ENCODE measurements around the gene MEF2D.

The MEF2D gene

GRCh38 chr1:156533568-156534220, 33.1 kb upstream of the MEF2D start:
- TF ChIP-seq POLR2AphosphoS5 (IDR thresholded peaks at IDR 0.05; ENCODE audit: low read depth) (no peak), REST (IDR thresholded peaks at IDR 0.05; ENCODE audit: insufficient replicate concordance, low read depth) (no peak), CTCF (IDR thresholded peaks at IDR 0.05; ENCODE audit: insufficient read depth, low read length) (no peak), GABPA (IDR thresholded peaks at IDR 0.05; ENCODE audit: low read depth) (no peak), SPI1 (IDR thresholded peaks at IDR 0.05; ENCODE audit: borderline replicate concordance, low read depth) (no peak)
- no peak overlapping the region for H3K4me3 ChIP-seq (replicated peaks; ENCODE audit: insufficient read depth, low read length)
- H3K27me3 ChIP-seq (ENCODE audit: insufficient read depth, poor library complexity, severe bottlenecking): no peaks in the 10 kb centered on the region
- H3K27ac ChIP-seq (replicated peaks): no peak overlapping the region
- no peak for DNase-seq (ENCODE audit: low read depth in 1 of 2, low spot score in 1 of 2)

- no peak for TF ChIP-seq POLR2AphosphoS5 (IDR thresholded peaks at IDR 0.05; ENCODE audit: low read depth)
- TF ChIP-seq GABPA (IDR thresholded peaks at IDR 0.05; ENCODE audit: low read depth): no peak
- TF ChIP-seq SPI1 (IDR thresholded peaks at IDR 0.05; ENCODE audit: borderline replicate concordance, low read depth): no peak
- no peak for TF ChIP-seq CTCF (IDR thresholded peaks at IDR 0.05; ENCODE audit: insufficient read depth, low read length)
- no peak for TF ChIP-seq REST (IDR thresholded peaks at IDR 0.05; ENCODE audit: insufficient replicate concordance, low read depth)
- no peak overlapping the region for H3K4me3 ChIP-seq (replicated peaks; ENCODE audit: insufficient read depth, low read length)
- H3K27ac ChIP-seq (replicated peaks): no peak overlapping the region
- no peaks in the 10 kb centered on the region for H3K27me3 ChIP-seq (ENCODE audit: insufficient read depth, poor library complexity, severe bottlenecking)
- no peak for DNase-seq (ENCODE audit: low read depth in 1 of 2, low spot score in 1 of 2)
These were observed 31.8 kb upstream of the MEF2D start for GRCh38 chr1:156532374-156532773.

GRCh38 chr1:156530006-156530405, 29.4 kb upstream of the MEF2D start:
- Histone ChIP-seq H3K27ac (replicated peaks) (no peak overlapping the region), H3K27me3 (ENCODE audit: insufficient read depth, poor library complexity, severe bottlenecking) (no peaks in the 10 kb centered on the region), H3K4me3 (replicated peaks; ENCODE audit: insufficient read depth, low read length) (no peak overlapping the region)
- DNase-seq (ENCODE audit: low read depth in 1 of 2, low spot score in 1 of 2): no peak
- TF ChIP-seq SPI1 (IDR thresholded peaks at IDR 0.05; ENCODE audit: borderline replicate concordance, low read depth): no peak
- TF ChIP-seq GABPA (IDR thresholded peaks at IDR 0.05; ENCODE audit: low read depth): no peak

GRCh38 chr1:156528875-156529425, 28.4 kb upstream of the MEF2D start:
- H3K27me3 ChIP-seq (ENCODE audit: insufficient read depth, poor library complexity, severe bottlenecking): no peaks in the 10 kb centered on the region
- no peak for TF ChIP-seq REST (IDR thresholded peaks at IDR 0.05; ENCODE audit: insufficient replicate concordance, low read depth)
- no peak for TF ChIP-seq SPI1 (IDR thresholded peaks at IDR 0.05; ENCODE audit: borderline replicate concordance, low read depth)
- no peak for TF ChIP-seq CTCF (IDR thresholded peaks at IDR 0.05; ENCODE audit: insufficient read depth, low read length)
- TF ChIP-seq POLR2AphosphoS5 (IDR thresholded peaks at IDR 0.05; ENCODE audit: low read depth): no peak
- no peak for TF ChIP-seq GABPA (IDR thresholded peaks at IDR 0.05; ENCODE audit: low read depth)
- H3K27ac ChIP-seq (replicated peaks): no peak overlapping the region
- H3K4me3 ChIP-seq (replicated peaks; ENCODE audit: insufficient read depth, low read length): no peak overlapping the region
- DNase-seq (ENCODE audit: low read depth in 1 of 2, low spot score in 1 of 2): no peak

Data from HL-60 (cell line).